ENCODE data around the gene SLC31A1.
"Not testable (repeated sequence)": the region's sequence is repeated elsewhere in the genome, so short reads cannot be mapped to it uniquely, and the experiment has no call there.

Gene SLC31A1

DNA sequence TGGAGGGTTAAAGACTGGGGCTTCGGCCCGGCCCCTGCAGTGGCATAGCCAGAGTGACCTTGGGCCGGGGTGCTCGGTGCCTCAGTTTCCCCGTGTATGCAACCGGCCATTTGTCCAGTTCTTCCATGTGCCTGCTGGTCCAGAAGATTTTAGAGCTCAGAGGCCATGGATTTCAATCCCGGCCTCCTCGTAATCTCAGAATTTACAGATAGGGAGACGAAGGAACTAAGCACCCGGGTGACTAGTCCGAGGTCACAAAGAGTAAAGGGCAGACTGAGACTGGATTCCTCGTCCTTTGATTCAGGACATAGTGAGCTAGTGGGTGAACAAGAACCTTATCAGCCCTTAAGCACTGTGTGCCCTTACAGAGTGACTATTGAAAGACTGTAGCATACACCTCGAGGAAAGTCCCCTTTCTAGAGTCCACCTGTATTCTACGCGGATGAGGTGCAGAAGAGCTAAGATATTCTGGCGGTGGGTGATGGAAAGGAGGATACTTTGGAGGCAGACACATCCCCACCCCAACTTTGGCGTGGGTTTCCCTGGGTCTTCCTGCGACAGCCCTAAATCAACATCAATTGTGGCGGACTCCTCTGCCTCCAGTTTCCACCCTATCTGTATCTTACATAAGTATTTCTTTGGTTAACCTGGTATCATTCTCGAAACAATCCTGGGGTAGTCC lies 597 bp downstream of the SLC31A1 start:
- DNase-seq, result no peak

DNA sequence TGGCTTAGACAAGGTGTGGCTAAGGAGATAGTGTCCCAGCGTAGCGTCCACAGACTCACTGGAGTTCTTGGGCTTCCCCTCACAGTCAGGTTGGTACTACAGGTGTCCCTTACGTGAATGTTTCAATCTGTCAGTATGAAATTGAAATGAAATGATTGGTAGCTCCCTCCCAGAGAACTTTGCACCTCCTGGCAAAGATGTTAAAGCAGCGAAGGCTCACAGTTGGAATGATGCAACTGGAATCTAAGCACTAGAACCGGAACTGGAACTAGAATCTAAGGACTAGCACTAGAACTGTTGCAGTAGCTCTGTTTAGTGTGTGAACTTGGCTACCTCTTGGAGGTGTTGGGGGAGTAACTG lies 1.1 kb downstream of the SLC31A1 start:
- DNase-seq, result no peak

DNA sequence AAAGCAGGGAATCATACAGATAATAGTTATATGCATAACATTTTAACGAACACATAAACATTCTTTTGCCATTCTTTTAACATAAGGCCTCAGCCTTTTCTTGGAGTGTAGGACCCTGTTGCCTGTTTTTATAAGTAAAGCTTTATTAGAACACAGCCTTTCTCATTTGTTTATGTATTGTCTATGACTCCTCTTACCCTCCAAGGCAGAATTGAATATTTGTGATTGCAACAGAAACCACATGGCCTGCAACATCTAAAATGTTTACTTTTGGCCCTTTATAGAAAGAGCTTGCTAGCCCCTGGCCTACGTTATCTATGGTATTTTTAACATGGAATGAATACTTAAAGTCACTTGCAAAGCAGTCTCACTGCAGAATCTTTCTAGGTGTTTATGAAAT lies 2.6 kb downstream of the SLC31A1 start:
- DNase-seq, result no peak

GRCh38 chr9:113227436-113227835 lies 6.1 kb downstream of the SLC31A1 start:
- DNase-seq, result no peak

DNA sequence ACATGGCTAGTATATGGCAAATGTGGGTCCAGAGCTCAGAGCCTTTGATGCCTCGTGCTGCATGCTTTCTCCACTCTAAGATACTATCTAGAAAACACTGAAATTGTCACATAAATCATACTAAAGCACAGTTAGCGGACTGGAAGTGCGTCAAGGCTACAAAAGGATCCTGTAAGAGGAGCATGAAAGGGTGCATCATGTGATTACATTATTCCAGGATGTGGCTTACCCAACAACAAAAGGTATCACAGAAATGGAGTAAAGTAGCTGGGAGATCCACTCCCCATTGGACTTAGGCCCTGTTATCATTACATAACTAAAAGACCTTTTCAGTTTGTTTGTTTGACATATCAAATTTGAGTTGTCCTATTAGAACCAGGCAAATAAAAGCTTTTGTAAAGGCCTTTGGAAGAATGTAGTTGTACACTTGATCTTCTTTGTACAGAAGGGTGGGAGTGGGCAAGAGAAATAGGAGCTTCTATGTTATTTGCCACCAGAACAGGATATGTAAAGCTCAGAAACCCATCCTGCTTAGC lies 6.9 kb downstream of the SLC31A1 start:
- no peak for DNase-seq

GRCh38 chr9:113231701-113232100 lies 10.4 kb downstream of the SLC31A1 start:
- no peak for DNase-seq

DNA sequence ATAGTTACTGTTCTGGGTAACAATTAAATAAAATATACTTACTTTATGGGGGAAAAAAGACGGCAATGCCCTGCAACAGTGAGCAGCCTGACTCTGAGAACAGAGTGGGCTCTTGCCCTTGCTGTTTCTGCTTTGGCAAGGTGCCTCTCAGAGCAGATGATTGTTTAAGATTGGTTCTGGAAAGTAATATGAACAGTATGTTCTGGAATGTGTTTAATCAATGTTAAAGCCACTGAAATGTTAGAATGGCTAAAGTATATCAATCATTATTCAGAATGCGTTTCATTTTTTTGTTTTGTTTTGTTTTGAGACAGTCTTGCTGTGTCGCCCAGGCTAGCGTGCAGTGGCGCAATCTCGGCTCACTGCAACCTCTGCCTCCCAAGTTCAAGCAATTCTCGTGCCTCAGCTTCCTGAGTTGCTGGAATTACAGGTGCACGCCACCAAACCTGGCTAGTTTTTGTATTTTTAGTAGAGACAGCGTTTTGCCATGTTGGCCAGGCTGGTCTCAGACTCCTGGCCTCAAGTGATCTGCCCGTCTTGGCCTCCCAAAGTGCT lies 14.4 kb downstream of the SLC31A1 start:
- not testable (repeated sequence) for DNase-seq

- no peak for DNase-seq
Measured at GRCh38 chr9:113237026-113237425, 15.7 kb downstream of the SLC31A1 start.

- DNase-seq, result no peak
Measured at GRCh38 chr9:113238202-113238858, 17.0 kb downstream of the SLC31A1 start.

DNA sequence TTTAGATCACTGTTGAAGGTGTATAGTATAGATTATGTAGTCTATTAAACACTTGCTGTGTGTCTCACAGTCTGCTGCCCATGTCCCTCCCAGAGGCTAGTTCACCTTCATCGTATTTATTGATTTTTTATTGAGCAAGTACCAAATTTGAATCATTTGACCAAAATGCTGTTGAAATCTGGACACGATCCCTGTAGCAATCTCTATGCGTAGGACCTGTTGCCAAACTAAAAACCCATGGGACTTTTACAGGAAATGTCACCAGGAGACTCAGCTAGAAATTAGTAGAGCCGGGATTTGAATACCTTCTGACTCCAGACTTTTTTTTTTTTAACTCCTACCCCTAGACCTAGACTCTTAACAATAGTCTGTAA lies 17.5 kb downstream of the SLC31A1 start:
- DNase-seq, result no peak

DNA sequence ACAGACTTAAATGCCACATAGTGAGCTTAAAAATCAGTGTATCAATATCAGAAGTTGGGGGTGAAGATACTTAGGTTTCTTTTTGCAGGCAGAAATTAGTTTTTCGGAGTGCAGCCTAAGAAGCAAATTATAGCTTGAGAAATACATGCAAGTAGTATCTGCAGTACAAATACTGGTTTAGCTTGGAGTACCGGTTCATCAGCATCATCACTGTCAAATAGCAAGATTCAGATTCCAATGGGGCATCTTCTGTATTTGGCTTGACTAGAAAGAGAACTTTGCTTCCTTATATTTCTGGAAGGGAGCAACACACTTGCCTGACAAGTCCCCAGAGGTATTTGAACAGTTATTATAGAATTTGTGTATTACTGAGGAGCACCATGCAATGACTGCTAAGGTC lies 19.8 kb downstream of the SLC31A1 start:
- DNase-seq, result no peak

DNA sequence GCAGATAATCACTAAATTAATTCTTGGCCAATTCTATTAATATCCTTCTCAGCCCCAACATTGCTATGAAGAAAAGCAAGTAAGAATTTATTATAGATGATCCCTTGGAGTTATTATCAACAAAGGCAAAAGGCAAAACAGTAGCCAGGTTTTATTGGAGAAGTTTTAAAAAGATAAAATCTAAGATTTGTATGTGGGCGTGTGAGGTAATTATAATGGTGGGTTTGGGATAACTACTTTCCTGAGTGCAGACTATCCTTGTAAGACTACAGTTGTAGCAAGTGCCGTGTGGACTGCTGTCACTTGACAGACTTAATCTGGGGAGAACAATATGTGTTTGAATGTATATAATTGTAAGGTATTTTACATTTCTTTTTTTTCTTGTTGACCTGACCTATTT lies 23.2 kb downstream of the SLC31A1 start:
- DNase-seq, result no peak

DNA sequence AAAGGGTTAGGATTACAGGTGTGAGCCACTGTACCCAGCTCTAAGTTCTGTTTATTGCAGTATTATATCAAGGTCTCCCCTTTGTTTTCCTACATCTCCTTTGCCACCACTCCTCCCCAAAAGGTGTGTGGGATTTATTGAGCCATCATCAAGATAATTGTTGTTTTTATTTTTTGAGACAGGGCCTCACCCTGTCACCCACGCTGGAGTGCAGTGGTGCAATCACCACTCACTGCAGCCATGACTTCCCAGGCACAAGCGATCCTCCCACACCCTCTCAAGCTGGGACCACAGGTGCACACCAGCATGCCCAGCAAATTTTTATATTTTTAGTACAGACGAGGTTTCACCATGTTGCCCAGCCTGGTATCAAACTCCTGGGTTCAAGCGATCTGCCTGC lies 24.6 kb downstream of the SLC31A1 start:
- no peak for DNase-seq

DNA sequence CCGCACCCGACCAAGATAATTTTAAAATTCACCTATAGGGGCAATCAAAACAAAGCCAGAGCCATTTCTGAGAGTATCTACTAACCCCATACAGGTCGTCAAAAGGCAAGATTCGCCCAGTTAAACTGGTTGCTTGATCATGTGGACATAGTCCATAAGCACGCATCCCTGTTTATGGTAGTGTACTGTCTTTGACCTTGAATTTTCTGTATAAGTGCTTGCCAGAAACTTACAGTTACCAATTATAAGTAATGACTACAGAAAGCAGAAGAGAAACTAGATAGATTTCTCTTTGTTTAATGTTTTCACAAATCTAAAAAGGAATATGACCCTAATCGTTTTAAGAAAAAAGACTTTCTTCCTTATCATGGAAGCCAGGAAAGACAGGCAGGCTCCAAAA lies 25.6 kb downstream of the SLC31A1 start:
- DNase-seq, result no peak

DNA sequence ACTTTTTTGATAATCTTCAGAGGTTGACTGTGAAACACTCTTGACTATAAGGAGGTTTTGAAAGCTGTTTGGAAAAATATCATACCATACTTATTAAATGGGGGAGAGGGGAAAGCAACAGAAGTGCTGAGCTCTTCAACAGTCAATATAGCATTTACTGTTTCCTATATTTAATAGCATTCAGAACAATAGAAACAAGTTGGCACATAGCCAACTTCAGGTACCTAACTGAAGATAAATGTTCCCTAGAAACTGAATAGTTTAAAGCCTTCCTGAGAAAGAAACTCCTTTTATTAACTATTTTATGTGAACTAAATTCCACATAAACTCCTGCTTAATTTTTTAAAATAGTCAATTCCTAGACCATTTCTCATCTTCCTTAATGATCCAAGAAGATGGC lies 26.3 kb downstream of the SLC31A1 start:
- DNase-seq, result no peak

GRCh38 chr9:113249661-113250060 lies 28.3 kb downstream of the SLC31A1 start:
- not testable (repeated sequence) for DNase-seq

DNA sequence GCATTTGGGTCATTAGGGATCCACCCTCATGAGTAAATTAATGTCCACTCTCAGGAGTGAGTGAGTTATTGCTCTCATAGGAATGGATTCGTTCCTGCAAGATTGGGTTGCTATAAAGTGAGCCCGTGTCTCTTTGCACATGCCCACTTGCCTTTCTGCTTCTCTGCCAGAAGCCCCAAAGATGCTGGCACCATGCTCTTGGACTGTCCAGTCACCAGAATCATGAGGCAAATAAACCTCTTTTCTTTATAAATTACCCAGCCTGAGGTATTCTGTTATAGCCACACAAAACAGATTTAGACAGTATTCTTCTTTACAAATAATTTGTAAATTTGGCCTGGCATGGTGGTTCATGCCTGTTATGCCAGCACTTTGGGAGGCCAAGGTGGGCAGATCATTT lies 29.5 kb downstream of the SLC31A1 start:
- DNase-seq, result no peak

- no peak for DNase-seq
Measured at GRCh38 chr9:113254991-113255390, 33.6 kb downstream of the SLC31A1 start.

DNA sequence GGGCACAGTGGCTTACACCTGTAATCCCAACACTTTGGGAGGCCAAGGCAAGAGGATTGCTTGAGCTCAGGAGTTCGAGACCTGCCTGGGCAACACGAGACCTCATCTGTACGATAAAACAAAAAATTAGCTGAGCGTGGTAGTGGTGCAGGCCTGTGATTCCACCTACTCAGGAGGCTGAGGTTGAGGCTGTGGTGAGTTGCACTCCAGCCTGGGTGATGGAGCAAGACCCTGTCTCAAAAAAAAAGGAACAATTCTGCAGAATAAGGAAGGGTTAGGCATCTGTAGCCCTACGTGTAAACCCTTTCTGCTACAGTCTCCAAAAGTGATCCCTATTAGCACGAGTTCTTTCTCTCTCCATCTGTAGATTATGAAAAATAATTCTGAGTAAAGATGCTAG lies 34.1 kb downstream of the SLC31A1 start:
- no peak for DNase-seq

DNA sequence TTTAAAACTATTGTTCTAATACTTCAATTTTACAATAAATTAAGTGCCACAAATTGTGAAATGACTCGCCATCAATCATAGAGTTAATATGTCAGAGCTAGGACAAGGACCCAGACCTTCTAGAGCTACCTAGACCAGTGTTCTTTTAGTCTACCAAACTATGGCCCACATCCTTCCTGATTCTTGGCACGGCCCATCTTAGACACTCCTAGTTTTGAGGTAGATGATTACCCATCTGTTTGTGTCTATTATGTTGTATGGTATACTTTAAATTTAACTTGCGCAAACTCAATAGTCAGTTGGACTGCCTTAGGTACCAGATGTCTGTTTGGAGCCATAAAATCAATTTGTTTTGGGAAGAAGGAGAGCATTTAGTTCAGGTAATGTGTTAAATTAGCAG lies 36.5 kb downstream of the SLC31A1 start:
- DNase-seq, result no peak

GRCh38 chr9:113258282-113258681 lies 36.9 kb downstream of the SLC31A1 start:
- no peak for DNase-seq

- DNase-seq, result no peak
Measured at GRCh38 chr9:113261917-113262671, 40.8 kb downstream of the SLC31A1 start.

DNA sequence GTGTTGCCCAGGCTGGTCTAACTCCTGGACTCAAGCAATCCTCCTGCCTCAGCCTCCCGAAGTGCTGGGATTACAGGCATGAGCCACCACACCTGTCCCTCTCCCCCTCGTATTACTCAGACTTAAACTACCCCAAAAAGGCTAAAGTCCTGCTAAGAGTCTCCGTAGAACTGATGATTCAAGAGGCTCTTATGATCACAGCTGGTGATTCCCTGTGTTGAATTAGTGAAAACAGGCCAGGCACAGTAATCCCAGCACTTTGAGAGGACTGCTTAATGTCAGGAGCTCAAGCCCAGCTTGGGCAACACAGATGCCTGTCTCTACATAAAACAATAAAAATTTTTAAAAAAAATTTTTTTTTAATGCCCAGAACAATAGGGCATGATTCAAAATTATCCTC lies 44.8 kb downstream of the SLC31A1 start:
- DNase-seq, result no peak
